Panc1 (cell line): Measurements from ENCODE around the gene MACO1. TPM values are rescaled to one million over a fixed set of nuclear protein-coding genes. Genes with fewer than 3 reads are reported as not detected.

Experiments used
- ATAC-seq: fragments of 200-7000 bp; cut with Tn5 transposase; 2 replicates; pipeline ENCODE4 v1.9.1; 2020; ENCODE audit warnings: mild to moderate bottlenecking, moderate library complexity
- BruUV-seq: library from RNA; stranded (reverse); fragments of 400-500 nt; replicated peaks from 2 replicates; lab custom pipeline; 2021; lab: Mats Ljungman, UMichigan
- CTCF ChIA-PET: fragments of 300-600 bp; sonication (Branson Sonifier 250); formaldehyde crosslinking; loops from one replicate; lab custom pipeline; 2022; ENCODE audit warnings: antibody characterized with exemption; lab: Charles Lee
- POLR2A ChIA-PET: fragments of 300-600 bp; sonication (Branson Sonifier 250); formaldehyde crosslinking; loops from one replicate; lab custom pipeline; 2022; ENCODE audit warnings: antibody characterized with exemption; lab: Charles Lee
- DNase-seq: peaks from one replicate; pipeline ENCODE4 v3.0.0-alpha.2; 2010; ENCODE audit warnings: low read depth, low spot score
- H3K27ac ChIP-seq: 2 replicates; pipeline ENCODE4 v1.5.1; 2011; ENCODE audit warnings: mild to moderate bottlenecking, low read length, inconsistent platforms
- H3K27me3 ChIP-seq: fragments of 200-500 bp; sonication (Bioruptor generic); 2 replicates; pipeline ENCODE4 v1.6.0; 2014; ENCODE audit warnings: low read length, inconsistent platforms; ENCODE audit not compliant: control insufficient read depth, insufficient read depth
- H3K36me3 ChIP-seq: fragments of 200-500 bp; sonication (Bioruptor generic); 2 replicates; pipeline ENCODE4 v1.5.1; 2014; ENCODE audit warnings: inconsistent platforms, mild to moderate bottlenecking, low read length, moderate library complexity; ENCODE audit not compliant: control insufficient read depth, insufficient read depth
- H3K4me1 ChIP-seq: 2 replicates; pipeline ENCODE4 v1.5.1; 2011; ENCODE audit warnings: inconsistent platforms, mild to moderate bottlenecking, low read length, moderate library complexity; ENCODE audit not compliant: control insufficient read depth, insufficient read depth
- H3K4me3 ChIP-seq, 2 experiments: 2 replicates each; pipeline ENCODE4 v1.5.1; 2011 to 2012; ENCODE audit warnings: low read depth in 2 of 2, low read length in 2 of 2, mild to moderate bottlenecking in 2 of 2, inconsistent platforms in 1 of 2, moderate library complexity in 1 of 2
- H3K9me3 ChIP-seq: fragments of 200-500 bp; sonication (Bioruptor generic); 2 replicates; pipeline ENCODE4 v1.5.1; 2014; ENCODE audit warnings: low read depth, mild to moderate bottlenecking, inconsistent platforms, low read length, moderate library complexity; ENCODE audit not compliant: control insufficient read depth, insufficient read depth
- POLR2AphosphoS5 ChIP-seq: IDR thresholded peaks from 2 replicates; pipeline ENCODE4 v1.6.1; 2012; ENCODE audit warnings: mild to moderate bottlenecking, low read depth, low read length, moderate library complexity
- REST ChIP-seq, 2 experiments: IDR thresholded peaks; 2 replicates each; pipeline ENCODE4 v1.6.1; 2011 to 2012; ENCODE audit warnings: low read depth in 2 of 2, control low read depth in 1 of 2, low read length in 1 of 2, mild to moderate bottlenecking in 1 of 2, moderate library complexity in 1 of 2; ENCODE audit not compliant: insufficient read depth in 1 of 2
- SIN3A ChIP-seq: IDR thresholded peaks from 2 replicates; pipeline ENCODE4 v1.6.1; 2012; ENCODE audit warnings: low read depth, mild to moderate bottlenecking, low read length, moderate library complexity, borderline replicate concordance; ENCODE audit not compliant: insufficient read depth
- TCF7L2 ChIP-seq: IDR thresholded peaks from 2 replicates; pipeline ENCODE4 v1.6.1; 2011; ENCODE audit warnings: mild to moderate bottlenecking, low read depth, low read length, inconsistent platforms
- in situ Hi-C: cut with HindIII; loops from 2 replicates; pipeline ENCODE4 v1.10.0; 2016; ENCODE audit warnings: low sequenced_read_pairs, low pct_unique_long_range_greater_than_20kb
- intact Hi-C: fragments of 100-400 bp; cut with micrococcal nuclease; formaldehyde crosslinking; loops from one replicate; pipeline ENCODE4 v1.10.0; 2022; ENCODE audit not compliant: unreplicated experiment
- total RNA-seq: library from RNA; stranded (reverse); gene quantifications from one replicate; pipeline ENCODE4 v1.2.1, GENCODE V29; 2021; ENCODE audit not compliant: unreplicated experiment
- TF ChIP-seq, protein P1 (sequence below): fragments of 450-650 bp; IDR thresholded peaks from 2 replicates; pipeline ENCODE4 v1.5.1; 2017; ENCODE audit warnings: mild to moderate bottlenecking

MACO1 gene
- total RNA-seq, 1 experiment from 2014 or later: 16.5 TPM

GRCh38 chr1:25425098-25426085 lies 5.3 kb upstream of the MACO1 start:
- no peak for DNase-seq
- H3K27ac ChIP-seq: no peak overlapping the region
- TF ChIP-seq SIN3A: no peak
- no peak for TF ChIP-seq REST (IDR thresholded peaks at IDR 0.05; ENCODE audit: insufficient read depth in 1 of 2, low read depth in 2 of 2, low read length in 1 of 2)
- TF ChIP-seq, protein P1, sequence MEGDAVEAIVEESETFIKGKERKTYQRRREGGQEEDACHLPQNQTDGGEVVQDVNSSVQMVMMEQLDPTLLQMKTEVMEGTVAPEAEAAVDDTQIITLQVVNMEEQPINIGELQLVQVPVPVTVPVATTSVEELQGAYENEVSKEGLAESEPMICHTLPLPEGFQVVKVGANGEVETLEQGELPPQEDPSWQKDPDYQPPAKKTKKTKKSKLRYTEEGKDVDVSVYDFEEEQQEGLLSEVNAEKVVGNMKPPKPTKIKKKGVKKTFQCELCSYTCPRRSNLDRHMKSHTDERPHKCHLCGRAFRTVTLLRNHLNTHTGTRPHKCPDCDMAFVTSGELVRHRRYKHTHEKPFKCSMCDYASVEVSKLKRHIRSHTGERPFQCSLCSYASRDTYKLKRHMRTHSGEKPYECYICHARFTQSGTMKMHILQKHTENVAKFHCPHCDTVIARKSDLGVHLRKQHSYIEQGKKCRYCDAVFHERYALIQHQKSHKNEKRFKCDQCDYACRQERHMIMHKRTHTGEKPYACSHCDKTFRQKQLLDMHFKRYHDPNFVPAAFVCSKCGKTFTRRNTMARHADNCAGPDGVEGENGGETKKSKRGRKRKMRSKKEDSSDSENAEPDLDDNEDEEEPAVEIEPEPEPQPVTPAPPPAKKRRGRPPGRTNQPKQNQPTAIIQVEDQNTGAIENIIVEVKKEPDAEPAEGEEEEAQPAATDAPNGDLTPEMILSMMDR: no peak
- no peaks in the 10 kb centered on the region for H3K9me3 ChIP-seq
- no peak overlapping the region for H3K4me3 ChIP-seq
- no peak for ATAC-seq
- H3K36me3 ChIP-seq: no peaks in the 10 kb centered on the region
- POLR2A ChIA-PET: interaction anchor here (0.6 kb wide), 1 partner anchor 46 kb away, joined by 7 read pairs; no protein-coding TSS in a partner anchor
- no peaks in the 10 kb centered on the region for H3K27me3 ChIP-seq
- in situ Hi-C loops (no loop called here), intact Hi-C loops (no loop called here)
- no TSS peak for BruUV-seq
- CTCF ChIA-PET: no interaction called here
- H3K4me1 ChIP-seq: no peaks in the 10 kb centered on the region; the same call in 1 of the 2 replicates

GRCh38 chr1:25427696-25428095 lies 3.0 kb upstream of the MACO1 start:
- DNase-seq: no peak
- CTCF ChIA-PET: no interaction called here
- no peak overlapping the region for H3K27ac ChIP-seq
- TF ChIP-seq REST (IDR thresholded peaks at IDR 0.05; ENCODE audit: insufficient read depth in 1 of 2, low read depth in 2 of 2, low read length in 1 of 2): no peak
- TF ChIP-seq SIN3A: no peak
- TF ChIP-seq TCF7L2: no peak
- TF ChIP-seq, protein P1: no peak
- TF ChIP-seq POLR2AphosphoS5: no peak
- peaks cover 5% of the 10 kb centered on the region for H3K4me1 ChIP-seq
- intact Hi-C loops (no loop called here), in situ Hi-C loops (no loop called here)
- POLR2A ChIA-PET: interaction anchor here (0.7 kb wide), 1 partner anchor 392 kb away, joined by 4 read pairs; the partner anchor contains the start of gene MTFR1L
- no TSS peak for BruUV-seq
- no peaks in the 10 kb centered on the region for H3K9me3 ChIP-seq
- no peak for ATAC-seq
- no peaks in the 10 kb centered on the region; the same call in 1 of the 2 replicates for H3K36me3 ChIP-seq
- no peaks in the 10 kb centered on the region for H3K27me3 ChIP-seq
- H3K4me3 ChIP-seq: no peak overlapping the region
